Measurements from ENCODE around the gene GABBR2. TPM values are rescaled to one million over a fixed set of nuclear protein-coding genes. Genes with fewer than 3 reads are reported as not detected.

The GABBR2 gene
- total and polyA plus RNA-seq, 9 of the 15 experiments (the other 6 are each of a cell fraction or from before 2014, with no cell fraction given) = 0.15 to 1.9 (median 0.32) TPM

DNA sequence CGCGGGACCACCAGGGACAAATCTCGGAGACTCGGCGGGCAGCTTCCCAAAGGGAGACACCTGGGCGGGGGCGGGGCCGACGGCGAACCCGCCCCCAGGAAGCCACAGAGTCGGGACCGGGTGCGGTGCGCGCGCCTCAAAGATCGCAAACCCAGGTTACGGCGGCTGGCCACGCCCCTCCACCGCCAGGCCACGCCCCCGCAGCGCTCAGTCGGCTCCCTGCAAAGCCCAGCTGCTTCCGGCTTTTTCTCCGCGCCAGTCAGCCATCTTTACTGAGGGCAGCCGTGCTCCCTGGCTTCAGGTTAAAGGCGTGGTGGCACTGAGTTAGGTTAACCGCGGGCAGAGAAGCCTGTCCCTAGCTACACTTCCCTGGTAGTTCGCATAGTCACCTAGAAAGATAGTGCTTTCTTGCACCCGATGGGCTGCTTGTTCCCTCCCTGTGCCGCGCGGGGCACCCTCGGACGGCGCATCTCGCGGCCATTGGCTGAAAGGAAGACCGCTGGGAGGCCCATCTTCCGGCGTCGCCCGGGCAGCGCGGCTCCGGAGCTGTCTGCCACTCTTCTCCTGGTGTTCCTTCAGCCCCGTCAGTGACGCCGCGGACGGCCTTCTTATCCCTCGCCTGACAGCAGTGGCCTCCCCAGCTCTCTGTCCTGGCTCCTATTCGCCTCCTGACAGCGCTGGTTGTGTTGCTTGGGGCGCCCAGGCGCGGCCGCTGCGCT is 453.0 kb downstream of the GABBR2 start, which contains the start of gene TBC1D2 (continued):
- TF ChIP-seq, protein P1, sequence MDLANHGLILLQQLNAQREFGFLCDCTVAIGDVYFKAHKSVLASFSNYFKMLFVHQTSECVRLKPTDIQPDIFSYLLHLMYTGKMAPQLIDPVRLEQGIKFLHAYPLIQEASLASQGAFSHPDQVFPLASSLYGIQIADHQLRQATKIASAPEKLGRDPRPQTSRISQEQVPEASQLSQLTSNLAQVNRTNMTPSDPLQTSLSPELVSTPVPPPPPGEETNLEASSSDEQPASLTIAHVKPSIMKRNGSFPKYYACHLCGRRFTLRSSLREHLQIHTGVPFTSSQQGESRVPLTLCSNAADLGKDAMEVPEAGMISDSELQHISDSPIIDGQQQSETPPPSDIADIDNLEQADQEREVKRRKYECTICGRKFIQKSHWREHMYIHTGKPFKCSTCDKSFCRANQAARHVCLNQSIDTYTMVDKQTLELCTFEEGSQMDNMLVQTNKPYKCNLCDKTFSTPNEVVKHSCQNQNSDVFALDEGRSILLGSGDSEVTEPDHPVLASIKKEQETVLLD (IDR thresholded peaks at IDR 0.05) = no peak
- TF ChIP-seq, protein P2, sequence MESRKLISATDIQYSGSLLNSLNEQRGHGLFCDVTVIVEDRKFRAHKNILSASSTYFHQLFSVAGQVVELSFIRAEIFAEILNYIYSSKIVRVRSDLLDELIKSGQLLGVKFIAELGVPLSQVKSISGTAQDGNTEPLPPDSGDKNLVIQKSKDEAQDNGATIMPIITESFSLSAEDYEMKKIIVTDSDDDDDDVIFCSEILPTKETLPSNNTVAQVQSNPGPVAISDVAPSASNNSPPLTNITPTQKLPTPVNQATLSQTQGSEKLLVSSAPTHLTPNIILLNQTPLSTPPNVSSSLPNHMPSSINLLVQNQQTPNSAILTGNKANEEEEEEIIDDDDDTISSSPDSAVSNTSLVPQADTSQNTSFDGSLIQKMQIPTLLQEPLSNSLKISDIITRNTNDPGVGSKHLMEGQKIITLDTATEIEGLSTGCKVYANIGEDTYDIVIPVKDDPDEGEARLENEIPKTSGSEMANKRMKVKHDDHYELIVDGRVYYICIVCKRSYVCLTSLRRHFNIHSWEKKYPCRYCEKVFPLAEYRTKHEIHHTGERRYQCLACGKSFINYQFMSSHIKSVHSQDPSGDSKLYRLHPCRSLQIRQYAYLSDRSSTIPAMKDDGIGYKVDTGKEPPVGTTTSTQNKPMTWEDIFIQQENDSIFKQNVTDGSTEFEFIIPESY (CRISPR knock-in tag; IDR thresholded peaks at IDR 0.05) = peak; percentile 46
- TF ChIP-seq, protein P3, sequence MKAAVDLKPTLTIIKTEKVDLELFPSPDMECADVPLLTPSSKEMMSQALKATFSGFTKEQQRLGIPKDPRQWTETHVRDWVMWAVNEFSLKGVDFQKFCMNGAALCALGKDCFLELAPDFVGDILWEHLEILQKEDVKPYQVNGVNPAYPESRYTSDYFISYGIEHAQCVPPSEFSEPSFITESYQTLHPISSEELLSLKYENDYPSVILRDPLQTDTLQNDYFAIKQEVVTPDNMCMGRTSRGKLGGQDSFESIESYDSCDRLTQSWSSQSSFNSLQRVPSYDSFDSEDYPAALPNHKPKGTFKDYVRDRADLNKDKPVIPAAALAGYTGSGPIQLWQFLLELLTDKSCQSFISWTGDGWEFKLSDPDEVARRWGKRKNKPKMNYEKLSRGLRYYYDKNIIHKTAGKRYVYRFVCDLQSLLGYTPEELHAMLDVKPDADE (conservative IDR thresholded peaks at IDR 0.05; ENCODE audit: control insufficient read depth, low read depth, low read length) = peak; percentile 64; the same call in 1 of the 2 replicates
- TF ChIP-seq, protein P4, sequence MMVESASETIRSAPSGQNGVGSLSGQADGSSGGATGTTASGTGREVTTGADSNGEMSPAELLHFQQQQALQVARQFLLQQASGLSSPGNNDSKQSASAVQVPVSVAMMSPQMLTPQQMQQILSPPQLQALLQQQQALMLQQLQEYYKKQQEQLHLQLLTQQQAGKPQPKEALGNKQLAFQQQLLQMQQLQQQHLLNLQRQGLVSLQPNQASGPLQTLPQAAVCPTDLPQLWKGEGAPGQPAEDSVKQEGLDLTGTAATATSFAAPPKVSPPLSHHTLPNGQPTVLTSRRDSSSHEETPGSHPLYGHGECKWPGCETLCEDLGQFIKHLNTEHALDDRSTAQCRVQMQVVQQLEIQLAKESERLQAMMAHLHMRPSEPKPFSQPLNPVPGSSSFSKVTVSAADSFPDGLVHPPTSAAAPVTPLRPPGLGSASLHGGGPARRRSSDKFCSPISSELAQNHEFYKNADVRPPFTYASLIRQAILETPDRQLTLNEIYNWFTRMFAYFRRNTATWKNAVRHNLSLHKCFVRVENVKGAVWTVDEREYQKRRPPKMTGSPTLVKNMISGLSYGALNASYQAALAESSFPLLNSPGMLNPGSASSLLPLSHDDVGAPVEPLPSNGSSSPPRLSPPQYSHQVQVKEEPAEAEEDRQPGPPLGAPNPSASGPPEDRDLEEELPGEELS (CRISPR knock-in tag; IDR thresholded peaks at IDR 0.05; ENCODE audit: borderline replicate concordance) = no peak
- TF ChIP-seq TAF9B (IDR thresholded peaks at IDR 0.05; ENCODE audit: partially characterized antibody) (peak; percentile 52), ZNF561 (CRISPR knock-in tag; conservative IDR thresholded peaks at IDR 0.05) (no peak), U2AF2 (optimal IDR thresholded peaks at IDR 0.05; ENCODE audit: low read depth, low read length) (no peak), KAT7 (CRISPR knock-in tag; IDR thresholded peaks at IDR 0.05; ENCODE audit: borderline replicate concordance) (peak; percentile 17; the same call in 1 of the 2 replicates), HMG20B (CRISPR knock-in tag; IDR thresholded peaks at IDR 0.05) (no peak), GABPB2 (CRISPR knock-in tag; conservative IDR thresholded peaks at IDR 0.05) (no peak), BRF1 (IDR thresholded peaks at IDR 0.05; ENCODE audit: borderline replicate concordance, extremely low read depth, insufficient read length) (no peak), KDM1A (IDR thresholded peaks at IDR 0.05) (no peak), ZKSCAN8 (CRISPR knock-in tag; IDR thresholded peaks at IDR 0.05) (no peak), EP300 (IDR thresholded peaks at IDR 0.05; ENCODE audit: low read length) (no peak), ATF7 (IDR thresholded peaks at IDR 0.05) (peak; percentile 82; the same call in 1 of the 2 replicates), NR2C2 (CRISPR knock-in tag; IDR thresholded peaks at IDR 0.05) (0 out of 2 replicates have a peak, but pooled peaks have one; percentile 68), NR2C2 (tag; IDR thresholded peaks at IDR 0.05) (peak; percentile 87), PRMT5 (CRISPR knock-in tag; IDR thresholded peaks at IDR 0.05) (no peak), LCOR (CRISPR knock-in tag; IDR thresholded peaks at IDR 0.05) (0 out of 2 replicates have a peak, but pooled peaks have one; percentile 73)
- TF ChIP-seq, protein P5, sequence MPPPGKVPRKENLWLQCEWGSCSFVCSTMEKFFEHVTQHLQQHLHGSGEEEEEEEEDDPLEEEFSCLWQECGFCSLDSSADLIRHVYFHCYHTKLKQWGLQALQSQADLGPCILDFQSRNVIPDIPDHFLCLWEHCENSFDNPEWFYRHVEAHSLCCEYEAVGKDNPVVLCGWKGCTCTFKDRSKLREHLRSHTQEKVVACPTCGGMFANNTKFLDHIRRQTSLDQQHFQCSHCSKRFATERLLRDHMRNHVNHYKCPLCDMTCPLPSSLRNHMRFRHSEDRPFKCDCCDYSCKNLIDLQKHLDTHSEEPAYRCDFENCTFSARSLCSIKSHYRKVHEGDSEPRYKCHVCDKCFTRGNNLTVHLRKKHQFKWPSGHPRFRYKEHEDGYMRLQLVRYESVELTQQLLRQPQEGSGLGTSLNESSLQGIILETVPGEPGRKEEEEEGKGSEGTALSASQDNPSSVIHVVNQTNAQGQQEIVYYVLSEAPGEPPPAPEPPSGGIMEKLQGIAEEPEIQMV (tag; conservative IDR thresholded peaks at IDR 0.05; ENCODE audit: low read depth) = no peak

Measured in K562 (cell line).